ENCODE results near the gene KIAA0753. TPM values are rescaled to one million over a fixed set of nuclear protein-coding genes. Genes with fewer than 3 reads are reported as not detected.

Gene KIAA0753
- total and polyA plus RNA-seq, 2 of the 8 experiments (the other 6 are each of a cell fraction or from before 2014, with no cell fraction given) = 5.0 to 27.1 TPM

GRCh38 chr17:6676802-6677157 lies 36.3 kb upstream of the KIAA0753 start:
- H2BK120ac ChIP-seq (replicated peaks; ENCODE audit: low read depth, low read length) = no peak overlapping the region
- FAIRE-seq (no peak), DNase-seq (ENCODE audit: low read depth in 1 of 2, low spot score in 2 of 2) (no peak)
- no peak overlapping the region for H3K9ac ChIP-seq (replicated peaks in 1 of 4; ENCODE audit: extremely low read depth in 1 of 4, low read depth in 3 of 4, low read length in 3 of 4)
- H2BK12ac ChIP-seq (ENCODE audit: low read depth, low read length) = no peak overlapping the region
- ChIA-PET CTCF (ENCODE audit: partially characterized antibody) (interaction anchor here (0.6 to 3.2 kb wide), 8 partner anchors 10 to 177 kb away, joined by 3 to 17 read pairs (median 4); partner anchors contain the start of gene SLC13A5), POLR2A (ENCODE audit: partially characterized antibody) (interaction anchor here (1.1 kb wide), 1 partner anchor 10 kb away, joined by 3 read pairs; no protein-coding TSS in a partner anchor)
- H3K4ac ChIP-seq (replicated peaks; ENCODE audit: insufficient read length, low read depth, low read length) = no peak overlapping the region
- no peaks in the 10 kb centered on the region for H3K79me1 ChIP-seq (ENCODE audit: low read depth, low read length)
- H2BK5ac ChIP-seq (ENCODE audit: low read depth, low read length) = no peak overlapping the region
- H2AFZ ChIP-seq (ENCODE audit: low read length) = no peak overlapping the region
- no peak overlapping the region for H2BK20ac ChIP-seq (ENCODE audit: low read length)
- H3K14ac ChIP-seq (ENCODE audit: insufficient read length) = no peak overlapping the region
- H2AK5ac ChIP-seq (ENCODE audit: low read depth, low read length) = no peak overlapping the region
- no peaks in the 10 kb centered on the region for H4K20me1 ChIP-seq (replicated peaks in 1 of 2; ENCODE audit: control insufficient read depth in 1 of 2, insufficient read depth in 2 of 2, low read length in 2 of 2)
- H3K23me2 ChIP-seq (ENCODE audit: low read depth, low read length) = no peaks in the 10 kb centered on the region
- no peak overlapping the region for H3K4me3 ChIP-seq (ENCODE audit: extremely low read depth in 1 of 4, insufficient read depth in 2 of 4, low read depth in 3 of 4, low read length in 4 of 4)
- no peak overlapping the region for H4K91ac ChIP-seq (replicated peaks; ENCODE audit: insufficient read length, low read length)
- no peaks in the 10 kb centered on the region for H3K27me3 ChIP-seq (replicated peaks in 1 of 4; ENCODE audit: control insufficient read depth in 3 of 4, extremely low read depth in 1 of 4, insufficient read depth in 3 of 4, low read length in 3 of 4)
- H2BK15ac ChIP-seq (ENCODE audit: low read length) = no peak overlapping the region
- WGBS, 2 experiments (ENCODE audit: extremely low coverage in 1 of 2, insufficient coverage in 1 of 2, insufficient read length in 1 of 2, insufficient replicate concordance in 2 of 2, low coverage in 1 of 2, low lambda C conversion rate in 2 of 2, missing lambda C conversion rate in 1 of 2) = 70% methylated on average over 6 of the region's 6 CpGs; no CpG with 5 or more reads in 1 of the 2 experiments
- H3K4me1 ChIP-seq (replicated peaks in 1 of 4; ENCODE audit: control insufficient read depth in 3 of 4, insufficient read depth in 4 of 4, low read length in 3 of 4) = no peaks in the 10 kb centered on the region; a peak in 1 of 7 replicates
- H3K23ac ChIP-seq (ENCODE audit: insufficient read length) = no peak overlapping the region
- no peaks in the 10 kb centered on the region for H3K36me3 ChIP-seq (ENCODE audit: control insufficient read depth in 2 of 4, insufficient read depth in 4 of 4, low read length in 3 of 4)
- H3K18ac ChIP-seq (ENCODE audit: extremely low read depth, low read length) = no peak overlapping the region
- H3K4me2 ChIP-seq (ENCODE audit: insufficient read depth in 1 of 2, low read depth in 2 of 2, low read length in 2 of 2) = no peak overlapping the region
- H3K9me3 ChIP-seq (ENCODE audit: insufficient read depth in 2 of 2, low read depth in 1 of 2, low read length in 1 of 2) = no peaks in the 10 kb centered on the region
- no peaks in the 10 kb centered on the region for H3K79me2 ChIP-seq (ENCODE audit: control insufficient read depth in 1 of 2, insufficient read depth in 2 of 2, low read length in 2 of 2)
- H3K27ac ChIP-seq (ENCODE audit: low read depth, low read length) = no peak overlapping the region
- no peak overlapping the region for H3K56ac ChIP-seq (replicated peaks; ENCODE audit: insufficient read length, low read depth, low read length)
- H4K8ac ChIP-seq (ENCODE audit: extremely low read depth, insufficient read depth, low read length) = no peak overlapping the region
- no peak overlapping the region for H4K5ac ChIP-seq (ENCODE audit: insufficient read length, low read depth, low read length)
- TF ChIP-seq FOSL1 (IDR thresholded peaks at IDR 0.05; ENCODE audit: insufficient read depth, low read depth, low read length) = no peak
- no peak for TF ChIP-seq EGR1 (IDR thresholded peaks at IDR 0.05; ENCODE audit: borderline replicate concordance, low read depth, low read length)
- no peak for TF ChIP-seq SIX5 (IDR thresholded peaks at IDR 0.05; ENCODE audit: low read depth, low read length)
- TF ChIP-seq NANOG (IDR thresholded peaks at IDR 0.05; ENCODE audit: insufficient read depth, low read depth, low read length, poor library complexity, severe bottlenecking) = no peak
- no peak for TF ChIP-seq SP4 (IDR thresholded peaks at IDR 0.05; ENCODE audit: low read length)
- no peak for TF ChIP-seq EP300 (IDR thresholded peaks at IDR 0.05; ENCODE audit: borderline replicate concordance in 1 of 2, low read depth in 2 of 2, low read length in 2 of 2)
- TF ChIP-seq TCF12 (IDR thresholded peaks at IDR 0.05; ENCODE audit: low read depth, low read length) = no peak
- no peak for TF ChIP-seq YY1 (IDR thresholded peaks at IDR 0.05; ENCODE audit: low read depth, low read length)
- no peak for TF ChIP-seq TAF1 (IDR thresholded peaks at IDR 0.05; ENCODE audit: low read depth, low read length)
- no peak for TF ChIP-seq NRF1 (IDR thresholded peaks at IDR 0.05; ENCODE audit: low read depth, low read length)
- TF ChIP-seq KDM1A (IDR thresholded peaks at IDR 0.05; ENCODE audit: borderline replicate concordance, low read length) = no peak
- no peak for TF ChIP-seq JUN (IDR thresholded peaks at IDR 0.05; ENCODE audit: low read depth, low read length)
- TF ChIP-seq TAF7 (optimal IDR thresholded peaks at IDR 0.05; ENCODE audit: borderline replicate concordance, low read depth, low read length) = no peak
- TF ChIP-seq CBX8 (IDR thresholded peaks at IDR 0.05; ENCODE audit: borderline replicate concordance, low read depth, low read length) = no peak
- no peak for TF ChIP-seq ZNF274 (IDR thresholded peaks at IDR 0.05; ENCODE audit: borderline replicate concordance, extremely low read depth, low read length)
